ENCODE measurements around the gene MEGF11. TPM values are rescaled to one million over a fixed set of nuclear protein-coding genes. Genes with fewer than 3 reads are reported as not detected.

The MEGF11 gene
- polyA plus RNA-seq, 2 of the 4 experiments (the other 2 are of a cell fraction), result 0.25 to 0.31 TPM

- POLR2A ChIA-PET, result no interaction called here
- DNase-seq (ENCODE audit: low read depth in 1 of 2, low spot score in 1 of 2), result no peak
- no peak for FAIRE-seq
- CTCF ChIA-PET, result interaction anchor here (1.1 kb wide), 1 partner anchor 9 kb away, joined by 3 read pairs; no protein-coding TSS in a partner anchor
- no peak for ATAC-seq
- Histone ChIP-seq H3K4me2 (no peak overlapping the region), H3K4me1 (0 out of 3 replicates have a peak, but pooled peaks cover 4% of the 10 kb centered on the region), H3K9me3 (no peaks in the 10 kb centered on the region), H3K27ac (no peak overlapping the region), H3K4me3 (no peak overlapping the region)
- TF ChIP-seq ESRRA (IDR thresholded peaks at IDR 0.05; ENCODE audit: borderline replicate concordance, low read length) (no peak), CEBPB (IDR thresholded peaks at IDR 0.05) (no peak)
- WGBS (ENCODE audit: missing lambda C conversion rate), result 77% methylated on average over 4 of the region's 4 CpGs
Measured at GRCh38 chr15:65914386-65914785, 339.2 kb downstream of the MEGF11 start.

- no peak for TF ChIP-seq RAD21 (conservative IDR thresholded peaks at IDR 0.05 in 1 of 2, IDR thresholded peaks at IDR 0.05 in 1 of 2)
- TF ChIP-seq, protein P1, sequence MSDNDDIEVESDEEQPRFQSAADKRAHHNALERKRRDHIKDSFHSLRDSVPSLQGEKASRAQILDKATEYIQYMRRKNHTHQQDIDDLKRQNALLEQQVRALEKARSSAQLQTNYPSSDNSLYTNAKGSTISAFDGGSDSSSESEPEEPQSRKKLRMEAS (IDR thresholded peaks at IDR 0.05), result no peak
- no peak for TF ChIP-seq SMC3 (IDR thresholded peaks at IDR 0.05)
- no peak for TF ChIP-seq HOXA7 (CRISPR knock-in tag; IDR thresholded peaks at IDR 0.05)
- no peak for TF ChIP-seq ESRRA (IDR thresholded peaks at IDR 0.05; ENCODE audit: borderline replicate concordance, low read length)
- TF ChIP-seq PHF8 (IDR thresholded peaks at IDR 0.05; ENCODE audit: borderline replicate concordance, low read depth), result no peak
- no peak for TF ChIP-seq FOSL2 (IDR thresholded peaks at IDR 0.05)
- no peak for TF ChIP-seq FOSL2 (CRISPR knock-in tag; IDR thresholded peaks at IDR 0.05)
- no peak for TF ChIP-seq POLR2A (IDR thresholded peaks at IDR 0.05; ENCODE audit: low read length)
- no peak for TF ChIP-seq FOSB (CRISPR knock-in tag; IDR thresholded peaks at IDR 0.05)
- no peak for TF ChIP-seq HMGXB4 (CRISPR knock-in tag; IDR thresholded peaks at IDR 0.05; ENCODE audit: borderline replicate concordance)
- no peak for TF ChIP-seq HOXB13 (CRISPR knock-in tag; IDR thresholded peaks at IDR 0.05; ENCODE audit: low read depth)
- no peak for TF ChIP-seq EHMT2 (IDR thresholded peaks at IDR 0.05; ENCODE audit: low read depth)
- TF ChIP-seq E2F6 (IDR thresholded peaks at IDR 0.05; ENCODE audit: borderline replicate concordance, low read depth), result no peak
- no peak for TF ChIP-seq KDM5A (IDR thresholded peaks at IDR 0.05)
- FAIRE-seq (no peak), ATAC-seq (no peak), DNase-seq (ENCODE audit: low read depth in 1 of 2, low spot score in 1 of 2) (no peak)
- ChIA-PET POLR2A (interaction anchor here (1.6 kb wide), 1 partner anchor 303 kb away, joined by 6 read pairs; the partner anchor contains the start of gene INTS14), CTCF (interaction anchor here (1.0 to 1.2 kb wide), 6 partner anchors 8 to 374 kb away, joined by 3 to 5 read pairs (median 4); no protein-coding TSS in a partner anchor)
- H3K27ac ChIP-seq, result no peak overlapping the region
- no peaks in the 10 kb centered on the region for H3K9me3 ChIP-seq
- no peak overlapping the region for H3K4me2 ChIP-seq
- 0 out of 3 replicates have a peak, but pooled peaks cover 4% of the 10 kb centered on the region for H3K4me1 ChIP-seq
- WGBS (ENCODE audit: missing lambda C conversion rate), result 93% methylated on average over 13 of the region's 13 CpGs
- H3K4me3 ChIP-seq, result no peak overlapping the region
Measured at GRCh38 chr15:65913631-65914199, 339.8 kb downstream of the MEGF11 start.

DNA sequence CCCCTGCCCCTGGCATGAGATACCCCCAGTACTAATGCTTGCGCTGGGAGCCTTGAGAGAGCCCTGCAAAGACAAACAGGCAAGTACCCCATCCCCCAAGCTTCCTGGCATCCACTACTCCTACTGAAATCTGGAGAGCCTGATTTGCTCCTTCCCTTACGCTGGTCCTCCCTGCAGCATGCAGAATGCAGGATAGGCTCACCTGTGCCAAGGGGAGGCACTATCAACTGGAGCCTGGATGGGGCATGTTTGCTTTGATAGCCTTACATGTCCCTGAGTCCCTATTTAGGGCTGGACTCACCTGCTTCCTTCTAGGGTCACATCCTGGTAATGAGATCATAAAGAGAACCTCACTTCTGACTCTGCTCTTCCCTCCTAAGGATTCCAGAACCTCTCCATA is 341.3 kb downstream of the MEGF11 start:
- DNase-seq (ENCODE audit: low read depth in 1 of 2, low spot score in 1 of 2), result no peak
- Histone ChIP-seq H3K9me3 (no peaks in the 10 kb centered on the region), H3K27ac (no peak overlapping the region), H3K4me1 (0 out of 3 replicates have a peak, but pooled peaks cover 4% of the 10 kb centered on the region), H3K4me2 (no peak overlapping the region), H3K4me3 (no peak overlapping the region)
- CTCF ChIA-PET, result interaction anchor here (1.1 kb wide), 1 partner anchor 10 kb away, joined by 3 read pairs; no protein-coding TSS in a partner anchor
- 90% methylated on average over 2 of the region's 2 CpGs for WGBS (ENCODE audit: missing lambda C conversion rate)
- no peak for FAIRE-seq
- TF ChIP-seq KDM1A (IDR thresholded peaks at IDR 0.05; ENCODE audit: low read depth) (no peak), CBX2 (IDR thresholded peaks at IDR 0.05; ENCODE audit: borderline replicate concordance, low read depth) (no peak), USF2 (IDR thresholded peaks at IDR 0.05) (no peak), RNF2 (IDR thresholded peaks at IDR 0.05; ENCODE audit: borderline replicate concordance, low read depth) (no peak), NR3C1 (IDR thresholded peaks at IDR 0.05) (no peak), NFE2L2 (conservative IDR thresholded peaks at IDR 0.05; ENCODE audit: low read length) (no peak), BCL3 (IDR thresholded peaks at IDR 0.05) (no peak), CEBPB (IDR thresholded peaks at IDR 0.05) (no peak), HOXA7 (CRISPR knock-in tag; IDR thresholded peaks at IDR 0.05) (no peak)
- TF ChIP-seq, protein P2, sequence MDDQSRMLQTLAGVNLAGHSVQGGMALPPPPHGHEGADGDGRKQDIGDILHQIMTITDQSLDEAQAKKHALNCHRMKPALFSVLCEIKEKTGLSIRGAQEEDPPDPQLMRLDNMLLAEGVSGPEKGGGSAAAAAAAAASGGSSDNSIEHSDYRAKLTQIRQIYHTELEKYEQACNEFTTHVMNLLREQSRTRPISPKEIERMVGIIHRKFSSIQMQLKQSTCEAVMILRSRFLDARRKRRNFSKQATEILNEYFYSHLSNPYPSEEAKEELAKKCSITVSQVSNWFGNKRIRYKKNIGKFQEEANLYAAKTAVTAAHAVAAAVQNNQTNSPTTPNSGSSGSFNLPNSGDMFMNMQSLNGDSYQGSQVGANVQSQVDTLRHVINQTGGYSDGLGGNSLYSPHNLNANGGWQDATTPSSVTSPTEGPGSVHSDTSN (IDR thresholded peaks at IDR 0.05), result no peak
- POLR2A ChIA-PET, result interaction anchor here (1.6 kb wide), 1 partner anchor 302 kb away, joined by 6 read pairs; the partner anchor contains the start of gene INTS14
- no peak for ATAC-seq
